Measurements from ENCODE around the gene AKNA.
"Not testable (repeated sequence)": the region's sequence is repeated elsewhere in the genome, so short reads cannot be mapped to it uniquely, and the experiment has no call there.

The AKNA gene

DNA sequence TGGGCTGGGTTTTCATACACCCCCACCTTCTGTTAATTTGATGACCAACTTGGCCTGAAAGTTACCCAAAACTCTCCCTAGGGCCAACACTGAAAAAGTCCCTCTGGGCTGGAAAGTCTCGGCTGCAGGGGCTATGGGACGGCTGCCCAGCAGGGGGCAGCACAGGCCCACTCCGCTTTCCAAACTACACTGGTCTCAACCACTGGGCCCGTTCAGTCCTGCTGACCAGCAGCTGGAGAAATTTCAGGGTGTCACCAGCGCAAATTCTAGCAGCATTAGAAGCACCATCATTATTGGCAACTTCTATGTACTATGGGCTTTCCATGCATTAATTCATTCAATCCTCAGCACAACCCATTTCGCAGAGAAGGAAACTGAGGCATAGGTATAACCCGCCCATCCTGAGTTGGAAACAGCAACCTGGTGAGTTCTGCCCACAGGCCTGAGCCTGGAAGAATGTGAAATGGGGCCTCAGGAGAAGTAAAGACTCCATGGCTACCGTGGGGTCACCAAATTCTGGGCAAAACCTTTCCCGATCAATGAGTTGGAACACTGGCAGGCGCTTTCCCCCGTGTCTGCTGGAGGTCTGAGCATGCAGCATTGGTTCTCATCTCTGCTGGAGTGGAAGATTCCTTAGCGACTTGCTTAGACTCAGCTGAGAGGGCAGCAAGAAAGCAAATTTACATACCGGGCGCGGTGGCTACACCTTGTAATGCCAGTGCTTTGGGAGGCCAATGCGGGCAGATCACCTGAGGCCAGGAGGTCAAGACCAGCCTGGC lies 48.5 kb downstream of the AKNA start:
- peak; percentile 70 to 86 (median 79) for DNase-seq

DNA sequence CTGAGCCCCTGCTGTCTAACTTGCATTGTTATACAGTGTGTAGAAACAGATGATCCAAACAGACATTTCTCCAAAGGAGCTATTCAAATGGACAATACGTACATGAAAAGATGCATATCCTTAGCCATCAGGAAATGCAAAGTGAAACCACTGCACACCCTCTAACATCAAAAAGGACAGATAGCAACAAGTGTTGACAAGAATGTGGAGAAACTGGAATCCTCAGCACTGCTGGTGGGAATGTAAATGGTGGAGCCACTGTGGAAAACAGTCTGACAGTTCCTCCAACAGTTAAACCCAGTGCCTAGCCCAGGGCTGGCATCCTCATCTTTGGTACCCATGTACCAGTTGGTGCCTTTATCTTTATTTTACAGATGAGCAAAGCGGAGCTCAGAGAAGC lies 49.6 kb downstream of the AKNA start:
- DNase-seq = no peak

DNA sequence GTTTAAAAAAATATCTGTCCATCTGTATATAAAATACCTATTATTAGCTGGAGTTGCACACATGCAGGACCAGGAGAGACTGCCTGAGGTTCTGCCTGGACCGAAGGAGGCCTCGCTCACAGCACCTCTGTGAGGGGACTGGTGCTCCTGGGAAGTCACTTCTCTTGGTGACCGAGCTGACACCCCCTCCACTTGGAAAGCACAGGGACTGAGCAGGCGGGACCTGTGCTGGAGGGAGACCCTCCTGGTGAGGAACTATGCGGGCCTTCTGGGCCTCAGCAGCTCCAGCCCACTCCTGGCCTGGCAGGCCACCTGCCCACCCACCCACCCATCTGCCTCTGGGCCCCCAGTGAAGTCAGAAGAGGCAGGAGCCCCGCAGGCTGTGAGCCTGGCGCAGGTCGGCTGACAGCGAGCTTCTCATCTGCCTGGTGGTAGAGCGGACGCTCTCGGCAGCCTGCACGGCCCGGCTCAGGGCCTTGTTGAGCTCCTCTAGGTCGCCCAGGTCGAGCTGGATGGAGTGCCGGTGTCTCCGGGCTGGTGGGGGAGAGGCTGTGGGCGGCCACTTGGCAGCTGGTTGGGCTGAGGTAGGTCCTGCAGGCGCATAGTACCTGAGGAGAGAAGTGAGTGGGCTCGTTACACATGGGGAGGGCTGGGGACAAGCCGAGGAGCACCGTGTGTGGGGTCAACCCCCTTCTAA lies 50.9 kb downstream of the AKNA start:
- DNase-seq = no peak

DNA sequence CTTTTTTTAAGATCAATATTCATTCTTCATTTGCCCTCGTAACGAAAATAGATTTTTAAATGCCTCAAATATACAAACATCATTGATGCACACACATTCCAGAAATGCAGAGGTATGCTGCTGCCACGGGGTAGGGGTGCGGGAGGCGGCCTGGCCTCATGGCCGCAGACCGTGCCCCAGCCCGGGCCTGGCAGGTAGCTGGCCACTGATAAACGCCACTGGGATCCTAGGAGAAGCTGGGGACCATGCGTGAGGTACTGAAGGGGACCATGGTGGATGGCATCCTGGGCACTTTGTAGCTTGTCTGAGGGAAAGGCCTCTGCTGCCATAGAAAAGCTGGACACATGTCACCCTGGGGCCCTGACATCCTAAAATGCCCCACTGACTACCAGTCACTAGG lies 51.6 kb downstream of the AKNA start:
- DNase-seq = no peak

DNA sequence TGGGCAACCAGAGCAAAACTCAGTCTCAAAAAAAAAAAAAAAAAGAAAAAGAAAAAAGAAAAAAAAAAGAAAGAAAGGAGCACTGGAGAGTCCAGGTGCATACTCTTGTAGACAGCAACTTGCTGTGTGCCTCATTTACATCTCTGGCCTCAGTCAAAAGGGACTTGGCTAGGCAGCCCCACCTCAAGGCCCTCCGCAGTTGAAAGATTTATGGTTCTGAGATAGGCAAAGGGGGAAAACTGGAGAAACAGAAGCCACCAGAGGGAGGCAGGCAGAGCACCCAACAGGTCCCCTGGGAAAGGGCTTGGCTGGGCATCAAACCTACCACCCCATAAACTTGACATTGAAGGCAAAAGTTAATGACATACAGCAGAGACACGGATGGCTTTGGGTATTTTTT lies 52.0 kb downstream of the AKNA start:
- no peak for DNase-seq

DNA sequence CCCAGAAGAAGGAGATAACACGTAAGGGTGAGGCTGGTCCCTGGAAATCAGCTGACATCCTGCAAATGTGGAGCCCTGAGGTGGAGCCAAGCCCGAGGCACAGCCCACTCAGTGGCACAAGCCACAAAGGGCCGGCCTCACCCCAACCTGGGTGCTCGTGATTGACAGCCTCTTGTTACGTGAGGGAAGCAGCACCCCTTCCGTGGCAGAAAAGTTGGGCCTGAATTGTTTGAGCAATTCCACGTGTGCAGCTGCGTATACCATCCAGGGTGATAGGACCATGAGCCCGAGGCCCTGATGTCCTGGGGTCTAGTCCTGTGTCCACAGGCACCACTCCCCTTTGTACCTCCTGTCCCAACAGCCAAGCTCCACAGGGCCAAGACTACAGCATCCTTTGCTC lies 53.3 kb downstream of the AKNA start:
- DNase-seq = no peak

DNA sequence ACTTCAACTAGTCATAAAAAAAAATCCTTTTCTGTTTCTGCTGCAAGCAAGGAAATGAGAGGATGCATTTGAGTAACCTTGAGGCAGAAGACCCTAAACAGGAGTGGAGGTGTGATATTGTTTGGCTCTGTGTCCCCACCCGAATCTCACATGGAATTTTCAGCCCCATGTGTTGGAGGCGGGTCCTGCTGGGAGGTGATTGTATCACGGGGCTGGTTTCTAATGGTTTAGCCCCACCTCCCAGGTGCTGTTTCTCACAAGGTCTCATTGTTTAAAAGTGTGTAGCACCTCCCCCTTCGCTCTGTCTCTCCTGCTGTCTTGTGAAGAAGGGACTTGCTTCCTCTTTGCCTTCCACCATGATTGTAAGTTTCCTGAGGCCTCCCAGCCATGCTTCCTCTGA lies 54.1 kb downstream of the AKNA start:
- DNase-seq = not testable (repeated sequence)

DNA sequence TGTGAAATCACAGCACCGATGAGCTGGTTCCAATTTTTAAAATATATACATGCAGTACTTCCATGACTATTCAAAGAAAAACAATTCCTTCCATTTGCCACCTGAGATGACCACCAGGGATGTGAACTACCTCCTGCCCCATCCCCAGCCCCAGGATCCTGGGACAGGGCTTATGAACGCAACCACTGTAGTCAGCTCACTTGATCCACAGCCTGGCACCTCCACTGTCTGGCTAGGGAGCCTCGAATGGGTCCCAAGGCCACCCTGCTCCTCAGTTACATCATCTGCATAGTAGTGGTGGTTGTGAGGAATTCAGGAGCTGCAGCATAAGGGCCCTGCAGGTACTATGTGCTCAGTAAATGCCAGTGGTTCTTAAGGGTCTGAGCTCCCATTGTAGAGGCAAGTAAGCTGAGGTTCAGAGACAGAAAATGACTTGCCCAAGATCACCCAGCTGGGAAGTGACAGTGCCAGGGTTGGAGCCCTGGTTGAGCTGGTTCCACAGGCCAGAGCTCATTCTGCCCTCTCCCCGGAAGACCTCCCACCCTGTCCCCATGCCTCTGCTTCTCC lies 55.2 kb downstream of the AKNA start:
- not testable (repeated sequence) for DNase-seq

DNA sequence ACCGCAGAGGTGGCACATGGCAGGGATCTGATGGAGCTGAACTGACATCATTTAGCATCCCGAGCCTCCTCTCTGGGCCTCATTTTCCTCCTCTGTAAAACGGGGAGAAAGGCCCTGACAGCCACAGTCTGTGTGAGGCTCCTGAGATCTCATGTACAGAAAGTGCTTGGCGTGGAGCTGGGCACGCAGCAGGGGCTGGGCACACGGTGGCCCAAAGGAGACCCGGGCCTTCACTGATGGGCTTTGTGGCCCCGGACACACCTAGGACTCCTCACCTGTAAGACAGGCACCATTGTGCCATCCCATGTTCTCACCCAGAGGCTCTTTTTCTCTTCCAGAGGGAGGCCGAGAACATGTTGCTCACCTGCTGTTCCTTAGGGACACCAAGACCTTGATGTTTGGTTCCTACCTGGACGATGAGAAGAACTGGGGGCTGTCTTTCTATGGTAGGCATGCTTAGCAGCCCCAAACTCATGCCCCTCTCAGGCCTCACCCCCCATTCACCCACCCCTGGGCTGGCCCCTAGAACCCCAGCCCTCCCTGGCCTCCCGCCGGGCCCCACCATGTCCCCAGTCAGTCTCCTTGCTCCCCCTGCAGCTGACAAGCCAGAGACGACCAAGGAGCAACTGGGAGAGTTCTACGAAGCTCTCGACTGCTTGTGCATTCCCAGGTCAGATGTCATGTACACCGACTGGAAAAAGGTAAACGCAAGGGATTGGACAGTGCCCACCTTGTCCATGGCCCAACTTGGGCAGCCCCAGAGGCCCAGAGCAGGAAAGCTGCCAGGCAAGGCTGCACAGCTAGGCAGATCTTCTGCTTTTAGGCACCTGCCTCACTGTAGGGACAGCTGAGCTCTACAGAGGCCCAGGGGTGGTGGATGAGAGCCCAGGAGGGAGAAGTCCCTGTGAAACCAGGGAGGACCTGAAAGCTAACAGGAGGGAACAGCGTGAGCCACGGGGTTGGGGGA lies 56.3 kb downstream of the AKNA start:
- DNase-seq = not testable (repeated sequence)

DNA sequence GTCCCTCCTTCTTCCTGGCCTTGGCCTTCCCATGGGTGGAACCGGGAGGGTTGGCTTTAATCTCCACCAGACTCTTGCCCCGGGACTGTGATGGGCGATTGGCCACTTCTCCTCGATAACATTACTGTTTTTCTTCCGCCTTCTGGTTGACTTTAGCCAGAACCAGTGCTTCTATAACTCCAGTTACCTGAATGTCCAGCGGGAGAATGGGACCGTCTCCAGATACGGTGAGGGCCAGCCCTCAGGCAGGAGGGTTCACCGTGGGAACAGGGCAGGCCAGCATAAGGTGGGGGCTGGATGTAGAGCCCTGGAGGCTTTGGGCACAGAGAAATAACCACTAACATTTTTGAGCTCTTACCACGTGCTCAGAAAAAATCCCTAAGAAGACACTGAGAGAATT lies 57.1 kb downstream of the AKNA start:
- DNase-seq = no peak

DNA sequence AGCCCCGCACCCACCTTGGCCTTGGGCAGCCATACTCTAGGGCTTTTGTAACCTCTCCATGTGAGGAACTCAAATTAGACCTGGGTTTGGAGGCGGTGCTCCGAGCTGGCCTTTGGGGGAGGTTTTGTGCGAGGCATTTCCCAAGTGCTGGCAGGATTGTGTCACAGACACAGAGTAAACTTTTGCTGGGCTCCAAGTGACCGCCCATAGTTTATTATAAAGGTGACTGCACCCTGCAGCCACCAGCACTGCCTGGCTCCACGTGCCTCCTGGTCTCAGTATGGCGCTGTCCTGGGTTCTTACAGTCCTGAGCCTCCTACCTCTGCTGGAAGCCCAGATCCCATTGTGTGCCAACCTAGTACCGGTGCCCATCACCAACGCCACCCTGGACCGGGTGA lies 58.2 kb downstream of the AKNA start, which contains the start of gene ORM2:
ORM2 (plus strand) TSS at position 245 of the 398 bp plus-strand sequence; CDS start at position 281, 36 bp downstream.
- not testable (repeated sequence) for DNase-seq

DNA sequence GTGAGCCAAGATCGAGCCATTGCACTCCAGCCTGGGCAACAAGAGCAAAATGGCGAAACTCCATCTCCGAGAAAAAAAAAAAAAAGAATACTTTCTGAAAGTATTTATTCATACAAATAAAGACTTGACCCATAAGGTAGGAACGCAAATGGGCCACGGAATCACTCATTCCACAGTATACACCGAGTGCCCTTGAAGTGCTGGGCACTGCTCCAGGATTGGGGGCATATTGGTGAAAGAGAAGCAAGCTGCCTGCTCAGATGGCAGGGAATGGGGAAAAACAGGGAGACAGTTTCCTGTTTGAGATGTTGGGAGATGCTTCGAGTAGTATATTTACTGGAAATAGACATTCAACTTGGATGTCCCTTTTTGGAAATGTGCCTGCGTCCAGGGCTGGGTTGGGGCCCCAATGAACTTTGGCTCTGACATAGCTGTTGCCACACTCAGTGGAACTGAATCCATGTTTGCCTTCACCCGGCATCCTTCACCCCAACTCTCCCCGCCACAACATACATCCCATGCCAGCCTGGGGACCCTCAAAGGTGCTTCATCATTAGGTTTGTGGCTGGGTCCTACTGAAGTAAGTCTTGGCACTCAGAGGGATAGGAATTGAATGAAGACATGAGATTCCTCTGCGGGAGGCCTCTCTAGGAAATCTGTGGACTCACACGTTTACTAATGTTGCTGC lies 58.7 kb downstream of the AKNA start:
- DNase-seq = not testable (repeated sequence)

DNA sequence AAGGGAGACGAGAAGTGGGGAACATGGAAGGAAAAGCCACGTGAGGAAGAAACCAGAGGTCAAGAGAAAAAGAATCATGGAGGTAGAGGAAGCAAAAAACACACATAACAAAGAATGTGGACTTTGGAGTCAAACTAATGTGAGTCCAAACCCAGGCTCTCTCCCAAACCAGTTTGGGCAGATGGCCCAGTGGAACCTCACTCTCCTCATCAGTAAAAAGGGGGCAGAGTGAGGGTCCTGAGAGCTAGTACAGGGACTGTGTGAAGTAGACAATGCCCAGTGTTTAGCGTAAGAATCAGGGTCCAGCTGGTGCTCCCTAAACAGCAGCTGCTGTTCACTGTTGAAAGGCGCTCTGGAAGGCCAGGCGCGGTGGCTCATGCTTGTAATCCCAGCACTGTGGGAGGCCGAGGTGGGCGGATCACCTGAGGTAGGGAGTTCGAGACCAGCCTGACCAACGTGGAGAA lies 59.4 kb downstream of the AKNA start:
- not testable (repeated sequence) for DNase-seq

DNA sequence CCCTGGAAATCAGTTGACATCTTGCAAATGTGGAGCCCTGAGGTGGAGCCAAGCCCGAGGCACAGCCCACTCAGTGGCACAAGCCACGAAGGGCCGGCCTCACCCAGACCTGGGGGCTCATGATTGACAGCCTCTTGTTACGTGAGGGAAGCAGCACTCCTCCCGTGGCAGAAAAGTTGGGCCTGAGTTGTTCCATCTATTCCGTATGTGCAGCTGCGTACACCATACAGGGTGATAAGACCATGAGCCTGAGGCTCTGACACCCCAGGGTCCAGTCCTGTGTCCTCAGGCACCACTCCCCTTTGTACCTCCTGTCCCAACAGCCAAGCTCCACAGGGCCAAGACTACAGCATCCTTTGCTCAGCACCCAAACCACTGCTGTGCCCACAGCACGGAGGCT lies 60.0 kb downstream of the AKNA start:
- no peak for DNase-seq

DNA sequence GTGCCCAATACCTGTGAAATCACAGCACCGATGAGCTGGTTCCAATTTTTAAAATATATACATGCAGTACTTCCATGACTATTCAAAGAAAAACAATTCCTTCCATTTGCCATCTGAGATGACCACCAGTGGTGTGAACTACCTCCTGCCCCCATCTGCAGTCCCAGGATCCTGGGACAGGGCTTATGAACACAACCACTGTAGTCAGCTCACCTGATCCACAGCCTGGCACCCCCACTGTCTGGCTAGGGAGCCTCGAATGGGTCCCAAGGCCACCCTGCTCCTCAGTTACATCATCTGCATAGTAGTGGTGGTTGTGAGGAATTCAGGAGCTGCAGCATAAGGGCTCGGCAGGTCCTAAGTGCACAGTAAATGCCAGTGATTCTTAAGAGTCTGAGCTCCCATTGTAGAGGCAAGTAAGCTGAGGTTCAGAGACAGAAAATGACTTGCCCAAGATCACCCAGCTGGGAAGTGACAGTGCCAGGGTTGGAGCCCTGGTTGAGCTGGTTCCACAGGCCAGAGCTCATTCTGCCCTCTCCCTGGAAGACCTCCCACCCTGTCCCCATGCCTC lies 62.0 kb downstream of the AKNA start:
- DNase-seq = not testable (repeated sequence)

DNA sequence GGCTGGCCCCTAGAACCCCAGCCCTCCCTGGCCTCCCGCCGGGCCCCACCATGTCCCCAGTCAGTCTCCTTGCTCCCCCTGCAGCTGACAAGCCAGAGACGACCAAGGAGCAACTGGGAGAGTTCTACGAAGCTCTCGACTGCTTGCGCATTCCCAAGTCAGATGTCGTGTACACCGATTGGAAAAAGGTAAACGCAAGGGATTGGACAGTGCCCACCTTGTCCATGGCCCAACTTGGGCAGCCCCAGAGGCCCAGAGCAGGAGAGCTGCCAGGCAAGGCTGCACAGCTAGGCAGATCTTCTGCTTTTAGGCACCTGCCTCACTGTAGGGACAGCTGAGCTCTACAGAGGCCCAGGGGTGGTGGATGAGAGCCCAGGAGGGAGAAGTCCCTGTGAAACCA lies 62.8 kb downstream of the AKNA start:
- not testable (repeated sequence) for DNase-seq

DNA sequence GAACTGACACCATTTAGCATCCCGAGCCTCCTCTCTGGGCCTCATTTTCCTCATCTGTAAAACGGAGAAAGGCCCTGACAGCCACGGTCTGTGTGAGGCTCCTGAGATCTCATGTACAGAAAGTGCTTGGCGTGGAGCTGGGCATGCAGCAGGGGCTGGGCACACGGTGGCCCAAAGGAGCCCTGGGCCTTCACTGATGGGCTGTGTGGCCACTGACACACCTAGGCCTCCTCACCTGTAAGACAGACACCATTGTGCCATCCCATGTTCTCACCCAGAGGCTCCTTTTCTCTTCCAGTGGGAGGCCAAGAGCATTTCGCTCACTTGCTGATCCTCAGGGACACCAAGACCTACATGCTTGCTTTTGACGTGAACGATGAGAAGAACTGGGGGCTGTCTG lies 63.3 kb downstream of the AKNA start:
- no peak for DNase-seq

DNA sequence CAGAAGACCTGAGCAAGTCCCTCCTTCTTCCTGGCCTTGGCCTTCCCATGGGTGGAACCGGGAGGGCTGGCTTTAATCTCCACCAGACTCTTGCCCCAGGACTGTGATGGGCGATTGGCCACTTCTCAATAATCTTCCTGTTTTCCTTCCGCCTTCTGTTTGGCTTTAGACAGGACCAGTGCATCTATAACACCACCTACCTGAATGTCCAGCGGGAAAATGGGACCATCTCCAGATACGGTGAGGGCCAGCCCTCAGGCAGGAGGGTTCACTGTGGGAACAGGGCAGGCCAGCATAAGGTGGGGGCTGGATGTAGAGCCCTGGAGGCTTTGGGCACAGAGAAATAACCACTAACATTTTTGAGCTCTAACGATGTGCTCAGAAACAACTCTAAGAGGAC lies 63.9 kb downstream of the AKNA start:
- DNase-seq = not testable (repeated sequence)

DNA sequence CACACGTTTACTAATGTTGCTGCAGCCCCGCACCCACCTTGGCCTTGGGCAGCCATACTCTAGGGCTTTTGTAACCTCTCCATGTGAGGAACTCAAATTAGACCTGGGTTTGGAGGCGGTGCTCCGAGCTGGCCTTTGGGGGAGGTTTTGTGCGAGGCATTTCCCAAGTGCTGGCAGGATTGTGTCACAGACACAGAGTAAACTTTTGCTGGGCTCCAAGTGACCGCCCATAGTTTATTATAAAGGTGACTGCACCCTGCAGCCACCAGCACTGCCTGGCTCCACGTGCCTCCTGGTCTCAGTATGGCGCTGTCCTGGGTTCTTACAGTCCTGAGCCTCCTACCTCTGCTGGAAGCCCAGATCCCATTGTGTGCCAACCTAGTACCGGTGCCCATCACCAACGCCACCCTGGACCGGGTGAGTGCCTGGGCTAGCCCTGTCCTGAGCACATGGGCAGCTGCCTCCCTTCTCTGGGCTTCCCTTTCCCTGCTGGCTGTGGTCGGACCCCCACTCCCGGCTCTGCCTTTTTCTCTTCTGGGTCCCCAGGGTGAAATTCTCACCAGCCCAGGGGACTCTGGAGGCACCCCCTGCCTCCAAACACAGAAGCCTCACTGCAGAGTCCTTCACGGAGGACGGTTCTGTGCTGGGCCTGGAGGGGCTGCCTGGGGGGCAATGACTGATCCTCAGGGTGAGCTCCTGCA lies 64.8 kb downstream of the AKNA start, which contains the start of gene ORM1:
ORM1 (plus strand) TSS at position 268 of the 701 bp plus-strand sequence; CDS start at position 304, 36 bp downstream.
- DNase-seq = not testable (repeated sequence)

DNA sequence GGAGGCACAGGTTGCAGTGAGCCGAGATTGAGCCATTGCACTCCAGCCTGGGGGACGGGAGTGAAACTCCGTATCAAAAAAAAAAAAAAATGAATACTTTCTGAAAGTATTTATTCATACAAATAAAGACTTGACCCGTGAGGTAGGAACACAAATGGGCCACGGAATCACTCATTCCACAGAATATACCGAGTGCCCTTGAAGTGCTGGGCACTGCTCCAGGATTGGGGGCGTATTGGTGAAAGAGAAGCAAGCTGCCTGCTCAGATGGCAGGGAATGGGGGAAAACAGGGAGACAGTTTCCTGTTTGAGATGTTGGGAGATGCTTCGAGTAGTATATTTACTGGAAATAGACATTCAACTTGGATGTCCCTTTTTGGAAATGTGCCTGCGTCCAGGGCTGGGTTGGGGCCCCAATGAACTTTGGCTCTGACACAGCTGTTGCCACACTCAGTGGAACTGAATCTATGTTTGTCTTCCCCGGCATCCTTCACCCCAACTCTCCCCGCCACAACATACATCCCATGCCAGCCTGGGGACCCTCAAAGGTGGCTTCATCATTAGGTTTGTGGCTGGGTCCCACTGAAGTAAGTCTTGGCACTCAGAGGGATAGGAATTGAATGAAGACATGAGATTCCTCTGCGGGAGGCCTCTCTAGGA lies 65.5 kb downstream of the AKNA start:
- not testable (repeated sequence) for DNase-seq

Measured in suppressor macrophage (primary cell).